GM06990 (cell line): Measurements from ENCODE around the gene THPO.

Experiments used
- DNase-seq: peaks from one replicate; pipeline ENCODE4 v3.0.0-alpha.2; 2011; ENCODE audit not compliant: insufficient read length; ENCODE audit errors: extremely low read depth
- H3K27me3 ChIP-seq: replicated peaks from 2 replicates; pipeline ENCODE4 v1.6.0; 2011; ENCODE audit warnings: low read length; ENCODE audit not compliant: control insufficient read depth, insufficient read depth
- H3K36me3 ChIP-seq: 2 replicates; pipeline ENCODE4 v1.5.1; 2011; ENCODE audit warnings: low read length; ENCODE audit not compliant: control insufficient read depth, insufficient read depth
- H3K4me3 ChIP-seq: replicated peaks from 2 replicates; pipeline ENCODE4 v1.5.1; 2011; ENCODE audit warnings: low read depth, mild to moderate bottlenecking, control low read depth, low read length
- CTCF ChIP-seq: IDR thresholded peaks from 2 replicates; pipeline ENCODE4 v1.5.1; 2011; ENCODE audit warnings: low read length, control low read depth, mild to moderate bottlenecking, inconsistent platforms; ENCODE audit not compliant: insufficient read depth, poor library complexity, severe bottlenecking

Gene THPO

GRCh38 chr3:184355261-184356040, 22.6 kb downstream of the THPO start:
- no peak for TF ChIP-seq CTCF
- no peak for DNase-seq
- Histone ChIP-seq H3K27me3 (no peaks in the 10 kb centered on the region; the same call in 1 of the 2 replicates), H3K4me3 (no peak overlapping the region), H3K36me3 (no peaks in the 10 kb centered on the region)

GRCh38 chr3:184354754-184355153, 23.3 kb downstream of the THPO start:
- H3K4me3 ChIP-seq, result no peak overlapping the region

GRCh38 chr3:184354121-184354728, 23.8 kb downstream of the THPO start:
- H3K36me3 ChIP-seq, result no peaks in the 10 kb centered on the region
- H3K27me3 ChIP-seq, result no peaks in the 10 kb centered on the region
- no peak overlapping the region for H3K4me3 ChIP-seq
- peak; percentile 90 for TF ChIP-seq CTCF
- DNase-seq, result no peak

More at GRCh38 chr3:184354754-184355153, 23.3 kb downstream of the THPO start:
- no peak for DNase-seq
- Histone ChIP-seq H3K36me3 (no peaks in the 10 kb centered on the region), H3K27me3 (no peaks in the 10 kb centered on the region)
- no peak for TF ChIP-seq CTCF

GRCh38 chr3:184353546-184353941, 24.5 kb downstream of the THPO start:
- TF ChIP-seq CTCF, result no peak
- Histone ChIP-seq H3K27me3 (no peaks in the 10 kb centered on the region), H3K4me3 (no peak overlapping the region), H3K36me3 (no peaks in the 10 kb centered on the region)
- DNase-seq, result no peak

- DNase-seq, result no peak
- Histone ChIP-seq H3K4me3 (no peak overlapping the region), H3K27me3 (no peaks in the 10 kb centered on the region), H3K36me3 (no peaks in the 10 kb centered on the region)
- no peak for TF ChIP-seq CTCF
Observed at GRCh38 chr3:184352897-184353545, 25.0 kb downstream of the THPO start.
